KBM-7 (cell line): ENCODE measurements around the gene GNG4.

Source experiments
- DNase-seq: peaks from one replicate; pipeline ENCODE4 v3.0.0-alpha.2; 2015
- in situ Hi-C: fragments of 300-500 bp; cut with MboI; formaldehyde crosslinking; loops from 2 replicates; pipeline ENCODE4 v1.14.3; 2020; ENCODE audit warnings: low sequenced_read_pairs, low pct_unique_long_range_greater_than_20kb, mixed read lengths

GNG4 gene

GRCh38 chr1:235511470-235512240 lies 137.9 kb downstream of the GNG4 start:
- in situ Hi-C loops, result no loop called here
- peak; percentile 48 for DNase-seq

GRCh38 chr1:235510823-235511222 lies 138.8 kb downstream of the GNG4 start:
- in situ Hi-C loops, result no loop called here
- no peak for DNase-seq

- in situ Hi-C loops, result no loop called here
- DNase-seq, result no peak
Measured at GRCh38 chr1:235507623-235508022, 142.0 kb downstream of the GNG4 start.

GRCh38 chr1:235504494-235505222 lies 144.9 kb downstream of the GNG4 start:
- in situ Hi-C loops, result no loop called here
- DNase-seq, result peak; percentile 100

GRCh38 chr1:235504122-235504493 lies 145.5 kb downstream of the GNG4 start, which contains the start of gene B3GALNT2:
TSS of gene B3GALNT2 (minus strand) at chr1:235504452. CDS start at chr1:235504252, 200 bp downstream.
- in situ Hi-C loops, result no loop called here
- no peak for DNase-seq

GRCh38 chr1:235503403-235504121 lies 146.0 kb downstream of the GNG4 start:
- in situ Hi-C loops, result no loop called here
- DNase-seq, result peak; percentile 72

GRCh38 chr1:235502601-235503402 lies 146.8 kb downstream of the GNG4 start:
- in situ Hi-C loops, result no loop called here
- DNase-seq, result peak; percentile 43

GRCh38 chr1:235500971-235501540 lies 148.5 kb downstream of the GNG4 start:
- DNase-seq, result no peak
- in situ Hi-C loops, result no loop called here
